Measurements from ENCODE around the gene SNCB. TPM values are rescaled to one million over a fixed set of nuclear protein-coding genes. Genes with fewer than 3 reads are reported as not detected.

SNCB gene
- total RNA-seq, 2 donors from 2014 or later, result not detected

DNA sequence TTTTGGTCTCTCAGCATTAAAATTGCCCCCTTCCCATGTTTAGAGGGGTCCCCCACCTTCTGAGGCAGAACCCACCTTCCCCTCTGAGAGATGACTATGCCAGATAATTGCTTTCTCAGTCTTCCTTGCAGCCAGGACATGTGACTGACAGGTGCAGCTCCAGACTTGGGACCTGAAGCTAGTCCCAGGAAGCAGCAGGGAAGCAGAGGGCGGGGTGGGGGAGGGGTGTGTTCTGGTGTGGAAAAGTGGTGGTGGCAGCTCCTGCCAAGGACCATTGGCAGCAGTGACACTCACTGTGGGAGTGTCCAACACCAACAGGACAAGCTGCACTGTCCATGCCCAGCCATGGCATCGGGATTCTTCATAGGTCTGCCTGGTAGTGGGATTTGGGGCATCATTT is 2.4 kb upstream of the SNCB start:
- no peaks in the 10 kb centered on the region for H3K9me3 ChIP-seq
- no peak for DNase-seq
- peaks cover 15% of the 10 kb centered on the region for H3K4me1 ChIP-seq
- 63% methylated on average over 2 of the region's 2 CpGs; no CpG with 5 or more reads in 1 of the 2 donors for WGBS, 2 donors
- H3K27ac ChIP-seq, result no peak overlapping the region
- H3K36me3 ChIP-seq (replicated peaks in 1 of 2; ENCODE audit: insufficient read depth in 1 of 2, low read depth in 2 of 2), result no peaks in the 10 kb centered on the region
- H3K4me3 ChIP-seq, result no peak overlapping the region
- TF ChIP-seq, protein P1, sequence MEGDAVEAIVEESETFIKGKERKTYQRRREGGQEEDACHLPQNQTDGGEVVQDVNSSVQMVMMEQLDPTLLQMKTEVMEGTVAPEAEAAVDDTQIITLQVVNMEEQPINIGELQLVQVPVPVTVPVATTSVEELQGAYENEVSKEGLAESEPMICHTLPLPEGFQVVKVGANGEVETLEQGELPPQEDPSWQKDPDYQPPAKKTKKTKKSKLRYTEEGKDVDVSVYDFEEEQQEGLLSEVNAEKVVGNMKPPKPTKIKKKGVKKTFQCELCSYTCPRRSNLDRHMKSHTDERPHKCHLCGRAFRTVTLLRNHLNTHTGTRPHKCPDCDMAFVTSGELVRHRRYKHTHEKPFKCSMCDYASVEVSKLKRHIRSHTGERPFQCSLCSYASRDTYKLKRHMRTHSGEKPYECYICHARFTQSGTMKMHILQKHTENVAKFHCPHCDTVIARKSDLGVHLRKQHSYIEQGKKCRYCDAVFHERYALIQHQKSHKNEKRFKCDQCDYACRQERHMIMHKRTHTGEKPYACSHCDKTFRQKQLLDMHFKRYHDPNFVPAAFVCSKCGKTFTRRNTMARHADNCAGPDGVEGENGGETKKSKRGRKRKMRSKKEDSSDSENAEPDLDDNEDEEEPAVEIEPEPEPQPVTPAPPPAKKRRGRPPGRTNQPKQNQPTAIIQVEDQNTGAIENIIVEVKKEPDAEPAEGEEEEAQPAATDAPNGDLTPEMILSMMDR (IDR thresholded peaks at IDR 0.05), result no peak
- no peak for TF ChIP-seq POLR2A (IDR thresholded peaks at IDR 0.05)
- intact Hi-C loops (cut with DNase I), result no loop called here
- peaks cover 0 to 22% of the 10 kb centered on the region in 2 donors for H3K27me3 ChIP-seq
- ATAC-seq, result no peak

DNA sequence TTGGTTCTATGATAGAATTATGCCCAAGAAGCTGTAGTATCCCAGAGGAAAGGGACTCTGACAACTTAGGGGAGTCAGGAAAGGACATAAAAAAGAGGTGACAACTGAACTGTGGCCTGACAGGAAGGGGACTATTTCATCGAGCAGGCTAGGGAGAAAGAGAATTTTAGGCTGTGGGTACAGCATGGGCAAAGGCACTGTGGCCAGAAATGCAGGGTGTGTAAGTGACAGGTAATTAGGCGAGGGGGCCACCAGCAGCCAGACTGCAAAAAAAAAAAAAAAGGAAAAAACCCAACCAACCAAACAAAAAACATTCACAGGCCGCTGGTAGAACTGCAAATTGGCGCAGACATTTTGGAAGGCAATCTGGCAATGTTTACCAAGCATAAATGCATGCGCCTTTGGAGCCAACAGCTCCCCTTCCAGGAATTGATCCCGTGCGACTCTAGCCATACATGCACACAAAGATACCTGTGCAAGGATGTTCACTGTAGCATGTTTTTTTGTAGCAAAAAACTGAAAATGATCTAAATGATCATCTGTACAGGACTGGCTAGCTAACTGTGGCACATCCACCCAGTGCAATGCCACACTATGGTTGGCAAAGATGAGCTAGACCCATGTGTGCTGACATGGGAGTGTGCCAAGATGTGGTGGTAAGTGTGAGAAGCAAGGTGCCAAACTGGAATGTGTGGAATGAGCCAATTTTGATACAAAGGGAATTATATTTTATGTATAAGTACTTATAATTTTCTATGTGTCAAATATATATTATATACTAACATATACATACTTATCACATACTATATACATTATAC is 1.3 kb upstream of the SNCB start:
- TF ChIP-seq POLR2A (IDR thresholded peaks at IDR 0.05), result no peak
- TF ChIP-seq, protein P1 (IDR thresholded peaks at IDR 0.05), result no peak
- Histone ChIP-seq H3K4me1 (peaks cover 15% of the 10 kb centered on the region), H3K9me3 (no peaks in the 10 kb centered on the region), H3K27me3 (peaks cover 0 to 26% of the 10 kb centered on the region in 2 donors), H3K4me3 (no peak overlapping the region), H3K27ac (no peak overlapping the region), H3K36me3 (replicated peaks in 1 of 2; ENCODE audit: insufficient read depth in 1 of 2, low read depth in 2 of 2) (no peaks in the 10 kb centered on the region)
- ATAC-seq, result no peak
- no peak for DNase-seq
- whole genome bisulfite sequencing, 2 donors, result 56 to 61% methylated on average over 7 of the region's 7 CpGs
- intact Hi-C loops (cut with DNase I), result no loop called here

DNA sequence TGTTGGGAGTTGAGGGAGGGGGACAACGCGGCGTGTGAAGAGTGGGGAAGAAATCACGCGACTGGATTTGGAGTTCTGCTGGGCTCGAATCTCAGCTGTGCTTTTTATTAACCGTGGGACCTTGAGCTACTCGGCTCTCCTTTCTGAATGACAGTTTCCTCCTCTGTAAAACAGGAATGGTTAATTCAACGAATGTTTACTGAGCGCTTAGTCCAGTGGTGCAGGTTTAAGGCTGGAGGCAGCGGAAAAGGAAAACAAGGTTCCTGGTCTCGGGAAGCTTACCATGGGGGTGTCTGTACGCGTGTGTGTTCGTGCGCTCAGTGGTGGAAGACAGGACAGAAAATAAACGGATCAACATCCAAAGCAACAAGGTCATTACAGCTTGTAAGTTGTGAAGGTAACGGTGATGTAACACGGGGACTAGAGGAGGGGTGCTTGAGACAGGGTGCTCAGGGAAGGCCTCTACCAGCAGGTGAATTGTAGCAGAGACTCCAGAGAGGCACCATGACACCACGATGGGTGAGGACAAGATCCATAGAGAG is 418 bp upstream of the SNCB start:
- no peaks in the 10 kb centered on the region for H3K36me3 ChIP-seq (replicated peaks in 1 of 2; ENCODE audit: insufficient read depth in 1 of 2, low read depth in 2 of 2)
- intact Hi-C loops (cut with DNase I), result no loop called here
- ATAC-seq (peak; percentile 6), DNase-seq (no peak)
- no peak overlapping the region for H3K27ac ChIP-seq
- 8 to 10% methylated on average over 13 to 20 of the region's 20 CpGs for WGBS, 2 donors
- TF ChIP-seq, protein P1 (IDR thresholded peaks at IDR 0.05), result no peak
- peak in 1 of 3 donors; percentile 16 for TF ChIP-seq POLR2A (IDR thresholded peaks at IDR 0.05)
- H3K27me3 ChIP-seq, result peaks cover 0 to 26% of the 10 kb centered on the region in 2 donors
- no peak overlapping the region for H3K4me3 ChIP-seq
- no peaks in the 10 kb centered on the region for H3K9me3 ChIP-seq
- peaks cover 15% of the 10 kb centered on the region for H3K4me1 ChIP-seq

DNA sequence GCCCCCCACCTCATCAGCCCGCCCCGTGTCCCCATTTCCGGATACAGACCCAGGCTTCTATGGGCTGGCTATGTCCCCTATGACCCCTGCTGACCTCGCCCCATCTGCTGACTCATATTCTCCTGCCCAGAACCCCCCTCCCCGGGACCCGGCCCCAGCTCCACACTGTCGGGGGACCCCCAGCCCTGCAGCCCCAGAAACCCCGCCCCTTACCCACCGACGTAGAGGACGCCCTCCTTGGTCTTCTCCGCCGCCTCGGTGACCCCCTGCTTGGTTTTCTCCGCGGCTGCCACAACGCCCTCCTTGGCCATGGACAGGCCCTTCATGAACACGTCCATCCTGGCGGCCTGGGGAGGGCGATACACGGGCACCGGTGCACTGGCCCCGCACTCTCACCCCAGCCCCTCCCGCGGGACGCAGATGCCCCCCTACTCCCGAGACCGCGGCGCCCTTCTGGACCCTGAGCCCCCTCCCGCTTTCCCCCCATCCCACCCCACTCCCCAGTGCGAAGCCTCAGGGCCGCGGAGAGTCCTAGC is 949 bp downstream of the SNCB start:
- Histone ChIP-seq H3K27me3 (peaks cover 0 to 26% of the 10 kb centered on the region in 2 donors), H3K27ac (no peak overlapping the region), H3K9me3 (no peaks in the 10 kb centered on the region), H3K36me3 (replicated peaks in 1 of 2; ENCODE audit: insufficient read depth in 1 of 2, low read depth in 2 of 2) (no peaks in the 10 kb centered on the region), H3K4me3 (no peak overlapping the region), H3K4me1 (peaks cover 15% of the 10 kb centered on the region)
- WGBS, 2 donors, result 6 to 20% methylated on average over 12 to 32 of the region's 34 CpGs
- intact Hi-C loops (cut with DNase I), result no loop called here
- no peak for DNase-seq
- no peak for TF ChIP-seq POLR2A (IDR thresholded peaks at IDR 0.05)
- TF ChIP-seq, protein P1 (IDR thresholded peaks at IDR 0.05), result no peak
- no peak for ATAC-seq
